C4-2B (cell line): ENCODE data around the gene IST1.

ENCODE experiments used
- H3K27ac ChIP-seq: fragments of 450-650 bp; 2 replicates; pipeline ENCODE4 v1.5.1; 2017
- CTCF ChIP-seq: fragments of 450-650 bp; conservative IDR thresholded peaks from 2 replicates; pipeline ENCODE4 v1.5.1; 2017; ENCODE audit warnings: mild to moderate bottlenecking
- ZFX ChIP-seq: fragments of 450-650 bp; IDR thresholded peaks from 2 replicates; pipeline ENCODE4 v1.6.1; 2017

The IST1 gene

GRCh38 chr16:71952825-71953224 lies 57.5 kb downstream of the IST1 start:
- H3K27ac ChIP-seq: no peak overlapping the region
- no peak for TF ChIP-seq CTCF
- TF ChIP-seq ZFX: no peak

GRCh38 chr16:71954180-71954579 lies 58.8 kb downstream of the IST1 start:
- TF ChIP-seq CTCF: no peak
- no peak for TF ChIP-seq ZFX
- H3K27ac ChIP-seq: no peak overlapping the region

- no peak for TF ChIP-seq ZFX
- TF ChIP-seq CTCF: no peak
- no peak overlapping the region for H3K27ac ChIP-seq
Observed at GRCh38 chr16:71954699-71955195, 59.4 kb downstream of the IST1 start.

- TF ChIP-seq ZFX: no peak
- TF ChIP-seq CTCF: no peak
- H3K27ac ChIP-seq: no peak overlapping the region
Observed at GRCh38 chr16:71956486-71956885, 61.2 kb downstream of the IST1 start.

GRCh38 chr16:71961066-71962039 lies 66.0 kb downstream of the IST1 start:
- TF ChIP-seq ZFX: no peak
- TF ChIP-seq CTCF: peak; percentile 92
- H3K27ac ChIP-seq: no peak overlapping the region

- H3K27ac ChIP-seq: no peak overlapping the region
- TF ChIP-seq ZFX: no peak
- TF ChIP-seq CTCF: no peak
Observed at GRCh38 chr16:71963125-71963875, 68.0 kb downstream of the IST1 start.

- TF ChIP-seq ZFX: no peak
- no peak for TF ChIP-seq CTCF
- H3K27ac ChIP-seq: no peak overlapping the region
Observed at GRCh38 chr16:71965223-71965622, 69.9 kb downstream of the IST1 start.
